Kidney capillary endothelial cell (primary cell): Measurements from ENCODE around the gene COPG2.

Experiments used
- DNase-seq: peaks from one replicate; pipeline ENCODE4 v3.0.0-alpha.2; 2018; ENCODE audit warnings: low spot score

Gene COPG2

DNA sequence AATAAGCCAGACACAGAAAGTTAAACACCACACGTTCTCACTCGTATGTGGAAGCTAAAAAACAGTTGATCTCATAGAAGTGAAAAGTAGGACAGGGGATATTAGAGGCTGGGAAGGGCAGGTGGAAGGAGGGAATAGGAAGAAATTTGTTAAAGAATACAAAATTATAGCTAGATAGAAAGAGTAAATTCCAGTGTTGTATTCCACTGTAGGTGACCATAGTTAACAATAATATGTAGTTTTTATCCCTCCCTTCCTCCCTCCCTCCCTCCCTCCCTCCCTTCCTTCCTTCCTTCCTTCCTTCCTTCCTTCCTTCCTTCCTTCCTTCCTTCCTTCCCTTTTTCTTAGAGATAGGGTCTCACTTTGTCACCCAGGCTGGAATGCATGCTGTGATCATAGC lies 196.6 kb downstream of the COPG2 start:
- DNase-seq = no peak

DNA sequence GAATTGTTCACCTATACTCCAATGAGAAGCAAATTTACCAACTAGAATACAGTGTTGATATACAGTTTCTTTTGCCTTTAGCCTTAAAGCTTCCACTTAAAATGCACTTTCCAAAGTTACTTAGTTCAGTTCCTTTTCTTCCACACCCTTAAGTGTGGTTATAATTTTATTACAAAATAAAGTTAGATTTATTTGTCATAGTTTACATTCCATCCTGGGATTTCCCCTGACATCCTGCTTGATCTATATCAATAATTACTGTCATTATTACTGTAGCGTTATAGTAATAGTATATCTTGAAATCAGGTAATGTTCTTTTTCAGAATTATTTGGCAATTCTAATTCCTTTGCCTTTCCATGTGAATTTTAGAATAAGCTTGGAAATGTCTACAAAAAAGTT lies 199.9 kb downstream of the COPG2 start:
- no peak for DNase-seq

DNA sequence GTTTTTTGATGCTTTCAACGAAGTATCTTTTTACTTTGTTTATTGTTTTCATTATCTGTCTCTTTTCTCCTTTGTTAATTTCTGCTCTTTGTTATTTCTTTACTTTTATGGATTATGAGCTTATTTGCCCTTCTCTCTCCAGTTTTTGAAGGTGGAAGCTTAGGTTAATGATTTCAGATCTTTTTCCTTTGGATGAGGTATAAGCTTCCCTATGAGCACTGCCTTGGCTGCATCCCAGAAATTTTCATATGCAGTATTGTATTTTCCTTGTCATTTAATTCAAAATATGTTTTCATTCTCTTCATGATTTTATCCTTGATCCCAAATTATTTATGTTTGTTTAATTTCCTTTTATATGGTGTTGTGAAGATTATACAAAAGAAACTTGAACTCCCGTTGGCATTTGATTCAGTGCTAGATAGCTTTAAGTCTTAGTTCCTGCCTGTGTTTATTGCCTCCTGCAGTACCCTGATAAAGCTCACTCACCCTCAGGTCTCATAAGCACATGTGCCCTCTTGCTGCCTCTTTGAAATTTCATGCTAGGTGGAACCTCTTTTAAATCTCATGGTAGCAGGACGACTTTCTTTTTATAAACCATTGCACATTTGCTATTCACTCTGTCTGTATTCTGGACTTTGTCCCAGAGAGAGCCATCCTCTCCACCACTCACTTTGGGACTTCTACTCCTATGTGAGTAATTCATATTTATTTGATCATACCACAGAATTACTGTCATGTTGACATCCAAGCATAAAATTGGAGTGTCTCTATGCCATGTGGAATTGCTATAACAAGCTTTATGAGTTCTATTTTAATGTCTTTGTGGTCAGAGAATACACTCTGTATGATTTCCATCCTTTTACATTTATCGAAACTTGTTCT lies 204.8 kb downstream of the COPG2 start:
- no peak for DNase-seq

DNA sequence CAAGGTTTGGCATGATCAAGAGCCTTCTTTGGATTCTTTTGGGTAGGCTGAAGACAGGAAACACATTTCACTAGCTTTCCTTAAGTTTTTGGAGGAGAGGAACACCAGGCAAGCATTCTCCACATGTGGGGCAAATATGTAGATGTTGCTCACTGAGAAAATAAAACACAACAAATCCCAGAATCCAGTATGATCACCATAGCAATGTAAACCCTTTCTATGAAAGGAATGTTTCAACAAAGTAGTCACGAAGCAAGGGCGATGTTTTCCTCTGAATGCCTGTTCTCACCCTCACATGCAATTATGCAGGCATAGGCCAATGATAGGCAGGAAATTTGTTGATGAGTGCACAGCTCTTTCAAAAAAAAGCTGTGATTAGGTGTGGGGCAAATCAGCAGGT lies 207.3 kb downstream of the COPG2 start:
- no peak for DNase-seq

DNA sequence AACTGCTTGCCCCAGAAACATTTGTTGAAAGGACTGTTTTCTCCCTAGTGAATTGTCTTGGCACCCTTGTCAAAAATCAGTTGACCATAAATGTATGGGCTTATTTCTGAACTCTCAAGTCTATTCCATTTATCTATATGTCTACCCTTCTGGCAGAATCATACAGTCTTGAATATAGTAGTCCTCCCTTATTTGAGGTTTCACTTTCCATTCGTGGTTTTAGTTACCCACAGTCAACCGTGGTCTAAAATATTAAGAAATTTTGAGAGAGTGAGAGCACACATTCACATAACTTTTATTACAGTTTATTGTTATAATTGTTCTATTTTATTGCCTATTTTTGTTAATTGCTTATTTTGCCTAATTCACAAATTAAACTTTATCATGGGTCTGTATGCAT lies 210.3 kb downstream of the COPG2 start:
- DNase-seq = no peak
